AG04450 (cell line): ENCODE data around the gene FAM186B. TPM values are rescaled to one million over a fixed set of nuclear protein-coding genes. Genes with fewer than 3 reads are reported as not detected.

Source experiments
- CTCF ChIA-PET: fragments of 300-600, 350-600 bp; formaldehyde crosslinking; extraction: SDS; loops from one replicate; lab custom pipeline; 2022; ENCODE audit warnings: antibody characterized with exemption, inconsistent platforms; lab: Charles Lee
- POLR2A ChIA-PET: fragments of 350-600 bp; formaldehyde crosslinking; extraction: SDS; loops from one replicate; lab custom pipeline; 2021; ENCODE audit warnings: antibody characterized with exemption, inconsistent platforms; lab: Yijun Ruan, JAX
- DNase-seq: peaks from one replicate; pipeline ENCODE4 v3.0.0-alpha.2; 2011; ENCODE audit warnings: low read depth, low spot score
- H3K27ac ChIP-seq: one replicate; pipeline ENCODE4 v1.5.1; 2012; ENCODE audit warnings: low read depth, low read length, control low read depth
- H3K27me3 ChIP-seq: one replicate; pipeline ENCODE4 v1.6.0; 2012; ENCODE audit warnings: low read length; ENCODE audit not compliant: control insufficient read depth, insufficient read depth
- H3K4me3 ChIP-seq: 2 replicates; pipeline ENCODE4 v1.5.1; 2011; ENCODE audit warnings: mild to moderate bottlenecking, low read depth, low read length, control low read depth
- H3K9me3 ChIP-seq: 2 replicates; pipeline ENCODE4 v1.5.1; 2012; ENCODE audit warnings: low read length; ENCODE audit not compliant: control insufficient read depth, insufficient read depth
- CTCF ChIP-seq: IDR thresholded peaks from 2 replicates; pipeline ENCODE4 v1.5.1; 2011; ENCODE audit warnings: low read depth, low read length, control low read depth, inconsistent platforms
- polyA plus RNA-seq: library from polyadenylated mRNA; depleted of rRNA; stranded (reverse); fragments of >200 nt; gene quantifications from 2 replicates; pipeline ENCODE4 v1.2.3, GENCODE V29; 2011

The FAM186B gene
- polyA plus RNA-seq, 1 experiment, result 0.05 TPM

DNA sequence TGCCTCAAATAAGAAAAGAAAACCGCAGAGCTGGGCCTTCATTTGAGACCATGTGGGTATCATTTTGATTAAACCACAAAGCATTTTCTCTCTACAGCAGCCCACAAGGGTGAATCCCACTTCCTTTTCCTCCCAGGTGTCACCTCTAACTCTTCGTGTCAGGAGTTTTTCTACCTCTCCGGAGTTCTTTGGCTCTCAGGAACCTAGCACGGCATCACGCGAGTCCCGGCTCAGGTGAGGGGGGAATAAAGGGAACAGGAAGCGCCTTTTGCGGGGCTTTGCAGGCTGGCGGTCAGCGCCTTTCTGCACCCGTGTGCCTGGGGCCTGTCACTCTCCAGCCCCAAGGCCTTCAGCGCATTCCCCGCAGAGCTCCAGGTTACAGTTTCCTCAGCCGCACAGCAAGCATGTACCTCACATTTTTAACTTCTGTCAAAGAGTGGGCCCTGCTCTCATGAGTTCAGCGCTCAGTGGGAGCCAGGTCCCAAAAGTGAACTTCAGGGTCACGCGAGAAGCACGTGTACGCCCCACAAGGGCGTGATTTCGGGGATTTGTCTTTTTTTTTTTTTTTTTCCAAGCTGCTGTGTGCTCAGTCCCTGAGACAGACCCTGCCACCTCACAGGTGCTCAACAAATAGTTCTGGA, 17.2 kb upstream of the FAM186B start:
- Histone ChIP-seq H3K9me3 (no peaks in the 10 kb centered on the region; the same call in 1 of the 2 replicates), H3K4me3 (peak overlapping the region; percentile 65), H3K27ac (peak overlapping the region; percentile 47), H3K27me3 (no peaks in the 10 kb centered on the region)
- no peak for DNase-seq
- no peak for TF ChIP-seq CTCF
- ChIA-PET POLR2A (interaction anchor here (0.6 to 1.5 kb wide), 8 partner anchors 43 to 400 kb away, joined by 3 to 7 read pairs (median 4); partner anchors contain the start of gene TMBIM6), CTCF (interaction anchor here (0.5 to 1.5 kb wide), 9 partner anchors 15 to 291 kb away, joined by 3 to 8 read pairs (median 5); partner anchors contain the start of gene FAM186B)

GRCh38 chr12:49621651-49622500, 16.4 kb upstream of the FAM186B start:
- Histone ChIP-seq H3K9me3 (no peaks in the 10 kb centered on the region; the same call in 1 of the 2 replicates), H3K27me3 (no peaks in the 10 kb centered on the region), H3K27ac (no peak overlapping the region), H3K4me3 (peak overlapping the region; percentile 65)
- POLR2A ChIA-PET, result interaction anchor here (0.6 to 1.2 kb wide), 5 partner anchors 161 to 399 kb away, joined by 3 to 7 read pairs (median 4); no protein-coding TSS in a partner anchor
- CTCF ChIA-PET, result interaction anchor here (0.6 to 1.5 kb wide), 4 partner anchors 70 to 869 kb away, joined by 3 to 6 read pairs (median 3); no protein-coding TSS in a partner anchor
- TF ChIP-seq CTCF, result no peak
- no peak for DNase-seq

DNA sequence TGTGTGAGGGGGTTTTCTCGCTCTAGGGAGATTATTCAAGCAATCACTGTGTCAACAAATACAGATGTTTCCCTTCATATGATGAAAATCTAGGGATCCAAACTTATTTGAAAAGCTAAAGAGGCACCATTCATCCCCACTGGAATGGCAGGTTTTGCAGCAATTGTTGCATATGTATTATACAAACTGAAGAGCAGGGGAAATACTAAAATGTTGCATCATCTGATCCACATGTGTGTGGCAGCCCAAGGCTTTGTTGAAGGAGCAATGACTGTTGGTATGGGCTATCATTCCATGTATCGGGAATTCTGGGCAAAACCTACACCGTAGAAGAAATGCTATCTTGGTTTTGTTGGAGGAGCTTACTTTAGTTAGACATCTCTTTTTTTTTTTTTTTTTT, 13.8 kb upstream of the FAM186B start:
- no peak for DNase-seq
- ChIA-PET POLR2A (interaction anchor here (0.8 kb wide), 2 partner anchors 122 to 354 kb away, joined by 3 to 4 read pairs; partner anchors contain the start of gene TMBIM6), CTCF (interaction anchor here (0.6 to 2.8 kb wide), 4 partner anchors 18 to 282 kb away, joined by 3 to 11 read pairs (median 4); no protein-coding TSS in a partner anchor)
- H3K9me3 ChIP-seq, result peaks cover 4% of the 10 kb centered on the region; the same call in 1 of the 2 replicates
- peaks cover 3% of the 10 kb centered on the region for H3K27me3 ChIP-seq
- no peak overlapping the region for H3K4me3 ChIP-seq
- H3K27ac ChIP-seq, result no peak overlapping the region
- no peak for TF ChIP-seq CTCF

DNA sequence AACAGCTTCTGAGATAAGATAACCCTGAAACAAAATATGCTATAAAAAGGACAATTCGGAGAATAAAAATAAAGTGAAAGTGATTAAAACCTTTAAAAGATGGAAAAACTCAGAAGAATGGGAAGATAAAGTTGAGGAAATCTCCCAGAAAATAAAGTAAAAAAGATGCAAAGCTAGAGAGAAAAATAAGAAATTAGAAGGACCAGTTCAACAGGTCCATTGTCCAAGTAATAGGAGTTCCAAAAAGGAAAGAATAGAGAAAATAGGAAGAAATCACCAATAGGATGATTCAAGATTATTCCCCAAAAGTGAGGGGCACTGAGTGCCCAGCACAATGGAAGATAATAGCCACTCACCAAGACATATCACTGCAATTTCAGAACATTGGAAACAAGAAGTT, 13.1 kb upstream of the FAM186B start:
- no peak for TF ChIP-seq CTCF
- Histone ChIP-seq H3K9me3 (peaks cover 4% of the 10 kb centered on the region; the same call in 1 of the 2 replicates), H3K27ac (no peak overlapping the region), H3K27me3 (peaks cover 3% of the 10 kb centered on the region), H3K4me3 (no peak overlapping the region)
- POLR2A ChIA-PET, result interaction anchor here (0.8 kb wide), 2 partner anchors 123 to 353 kb away, joined by 3 to 4 read pairs; partner anchors contain the start of gene TMBIM6
- CTCF ChIA-PET, result interaction anchor here (2.8 kb wide), 1 partner anchor 38 kb away, joined by 11 read pairs; no protein-coding TSS in a partner anchor
- DNase-seq, result no peak
